Mammary epithelial cell (primary cell): ENCODE results near the gene PADI2.

ENCODE experiments used
- CTCF ChIP-seq, 2 donors: IDR thresholded peaks in 1 of 2; conservative IDR thresholded peaks in 1 of 2; 2 replicates each; pipeline ENCODE4 v1.5.1; 2011 to 2012; ENCODE audit warnings: inconsistent platforms in 2 of 2, low read length in 2 of 2, mild to moderate bottlenecking in 2 of 2, control low read depth in 1 of 2, low read depth in 1 of 2; ENCODE audit not compliant: insufficient read depth in 1 of 2; ENCODE audit errors: extremely low read depth in 1 of 2
- EZH2 ChIP-seq: IDR thresholded peaks from 2 replicates; pipeline ENCODE4 v1.6.1; 2012; ENCODE audit warnings: low read length, inconsistent platforms, borderline replicate concordance

- TF ChIP-seq CTCF (conservative IDR thresholded peaks at IDR 0.05 in 1 of 2, IDR thresholded peaks at IDR 0.05 in 1 of 2; ENCODE audit: extremely low read depth in 1 of 2, insufficient read depth in 1 of 2, low read depth in 1 of 2, low read length in 2 of 2) (no peak), EZH2 (no peak)
Observed at GRCh38 chr1:17017435-17017834, 101.8 kb downstream of the PADI2 start.
